H1 (cell line): ENCODE measurements around the gene HAS3. TPM values are rescaled to one million over a fixed set of nuclear protein-coding genes. Genes with fewer than 3 reads are reported as not detected.

Experiments used
- ATF2 ChIP-seq: IDR thresholded peaks from 2 replicates; pipeline ENCODE4 v1.6.1; 2012; ENCODE audit warnings: low read length, inconsistent platforms
- CBX5 ChIP-seq: fragments of 300-800, 300-1000 bp; sonication (generic); IDR thresholded peaks from 2 replicates; pipeline ENCODE4 v1.7.1; 2016; ENCODE audit warnings: antibody characterized with exemption, low read length, low read depth
- CEBPB ChIP-seq: IDR thresholded peaks from 2 replicates; pipeline ENCODE4 v1.6.1; 2012; ENCODE audit warnings: low read depth, low read length
- HDAC6 ChIP-seq: IDR thresholded peaks from one replicate; pipeline ENCODE4 v1.7.1; 2012; ENCODE audit warnings: low read depth, mild to moderate bottlenecking, inconsistent platforms, low read length, moderate library complexity
- KDM1A ChIP-seq: fragments of 200-600, 300-600 bp; sonication (generic); IDR thresholded peaks from 2 replicates; pipeline ENCODE4 v1.7.1; 2016; ENCODE audit warnings: mild to moderate bottlenecking, low read length, borderline replicate concordance
- KDM5A ChIP-seq: fragments of 200-600 bp; IDR thresholded peaks from 2 replicates; pipeline ENCODE4 v1.7.1; 2012; ENCODE audit warnings: mild to moderate bottlenecking, low read length, inconsistent platforms, mixed read lengths
- NRF1 ChIP-seq: IDR thresholded peaks from 2 replicates; pipeline ENCODE4 v1.6.1; 2011; ENCODE audit warnings: mild to moderate bottlenecking, low read depth, low read length, improper control_type of control experiment
- RFX5 ChIP-seq: IDR thresholded peaks from 2 replicates; pipeline ENCODE4 v1.6.1; 2011; ENCODE audit warnings: low read depth, low read length, improper control_type of control experiment, borderline replicate concordance
- SIRT6 ChIP-seq: IDR thresholded peaks from one replicate; pipeline ENCODE4 v1.7.1; 2012; ENCODE audit warnings: low read length, inconsistent platforms
- TAF7 ChIP-seq: optimal IDR thresholded peaks from 2 replicates; pipeline ENCODE3; 2011; ENCODE audit warnings: low read depth, mild to moderate bottlenecking, inconsistent platforms, low read length, moderate library complexity, borderline replicate concordance
- TEAD4 ChIP-seq: IDR thresholded peaks from 2 replicates; pipeline ENCODE4 v1.6.1; 2012; ENCODE audit warnings: low read depth, low read length, inconsistent platforms, mixed read lengths
- USF2 ChIP-seq: IDR thresholded peaks from 2 replicates; pipeline ENCODE4 v1.6.1; 2011; ENCODE audit warnings: low read length, improper control_type of control experiment
- polyA plus RNA-seq, 7 experiments: library from polyadenylated mRNA; depleted of rRNA in 3 of 7; stranded (reverse) in 5 of 7; unstranded in 2 of 7; fragments of >200 nt in 5 of 7; fragments of 200-250 nt in 2 of 7; gene quantifications; 1 replicate in 5 of 7; 2 replicates in 1 of 7; 4 replicates in 1 of 7; pipeline versions ENCODE4 v1.2.1 to v1.2.3, GENCODE V29; 2011 to 2013; ENCODE audit warnings: missing spikeins in 2 of 7, mixed read lengths in 2 of 7
- total RNA-seq: library from RNA; stranded (reverse); fragmentation: NEBNext Ultra II Directional; extraction: Animal tissue kit (Norgen Biotek cat#: 25700); gene quantifications from 2 replicates; pipeline ENCODE4 v1.2.1, GENCODE V29; 2021

Gene HAS3
- total and polyA plus RNA-seq, 2 of the 8 experiments (the other 6 are each of a cell fraction or from before 2014, with no cell fraction given), result 32.1 to 69.6 TPM

GRCh38 chr16:69078073-69078472 is 27.4 kb upstream of the HAS3 start (continued):
- no peak for TF ChIP-seq KDM1A
- TF ChIP-seq HDAC6, result no peak
- no peak for TF ChIP-seq USF2
- no peak for TF ChIP-seq KDM5A
- no peak for TF ChIP-seq CEBPB
- no peak; the same call in 1 of the 2 replicates for TF ChIP-seq ATF2
- no peak for TF ChIP-seq NRF1
- TF ChIP-seq SIRT6, result no peak
- TF ChIP-seq CBX5, result no peak
- TF ChIP-seq RFX5, result no peak
- no peak for TF ChIP-seq TEAD4
- no peak for TF ChIP-seq TAF7
- TF ChIP-seq, all 59 proteins: peak for 8
